GM19395 (cell line): ENCODE data around the gene TIMM10.

ENCODE experiments used
- ATAC-seq: cut with Tn5 transposase; IDR thresholded peaks from one replicate; pipeline ENCODE4 v1.9.1; 2021; ENCODE audit warnings: mild to moderate bottlenecking, moderate library complexity; ENCODE audit not compliant: unreplicated experiment

The TIMM10 gene

GRCh38 chr11:57508341-57509170, 22.0 kb downstream of the TIMM10 start:
- no peak for ATAC-seq

- ATAC-seq = no peak
These were observed 24.0 kb downstream of the TIMM10 start for GRCh38 chr11:57506522-57506921.

GRCh38 chr11:57504511-57504910, 26.0 kb downstream of the TIMM10 start:
- ATAC-seq = no peak

GRCh38 chr11:57502870-57503269, 27.7 kb downstream of the TIMM10 start:
- no peak for ATAC-seq

- ATAC-seq = no peak
These were observed 28.2 kb downstream of the TIMM10 start for GRCh38 chr11:57502376-57502775.

DNA sequence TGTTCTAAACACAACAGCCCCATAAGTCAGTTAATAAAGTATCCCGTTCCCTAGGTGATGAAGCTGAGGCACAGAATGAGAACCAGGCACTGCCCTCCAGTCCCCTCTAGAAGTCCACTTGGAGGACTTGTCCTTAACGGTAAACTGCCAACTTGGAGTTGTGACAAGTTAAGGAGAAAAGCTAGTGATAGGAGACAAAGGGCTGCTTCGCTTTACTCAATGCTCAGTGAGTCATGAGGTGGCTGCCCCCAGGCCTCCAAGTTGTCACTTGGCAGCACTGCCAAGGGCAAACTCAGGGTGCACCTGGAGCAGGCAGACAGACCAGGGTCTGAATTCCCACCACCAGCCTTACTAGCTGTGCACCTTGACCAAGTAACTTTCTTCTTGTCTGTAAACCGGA, 28.6 kb downstream of the TIMM10 start:
- no peak for ATAC-seq

GRCh38 chr11:57500926-57501325, 29.6 kb downstream of the TIMM10 start:
- ATAC-seq = no peak

DNA sequence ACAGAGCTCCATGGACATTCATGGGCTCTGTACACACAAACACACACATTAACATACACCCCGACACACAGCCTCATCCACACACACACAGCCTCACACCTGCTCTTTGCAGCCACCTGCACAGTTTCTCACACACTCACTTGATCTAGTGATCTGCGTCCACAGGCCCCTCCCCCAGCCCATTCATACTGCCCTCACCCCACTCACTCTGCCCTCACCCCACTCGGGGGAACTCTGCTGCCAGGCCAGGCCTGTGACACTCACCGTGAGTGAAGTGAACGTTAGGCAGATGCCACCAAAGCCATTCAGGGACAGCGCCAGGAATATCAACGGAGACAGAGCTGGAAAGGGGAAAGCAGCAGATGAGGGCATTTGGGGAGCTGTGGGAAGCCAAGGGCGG, 30.0 kb downstream of the TIMM10 start:
- ATAC-seq = no peak

GRCh38 chr11:57499983-57500461, 30.5 kb downstream of the TIMM10 start:
- peak; percentile 13 for ATAC-seq

GRCh38 chr11:57499413-57499982, 31.1 kb downstream of the TIMM10 start:
- ATAC-seq = peak; percentile 100

- no peak for ATAC-seq
These were observed 32.0 kb downstream of the TIMM10 start for GRCh38 chr11:57498540-57498939.

GRCh38 chr11:57497303-57498247, 33.0 kb downstream of the TIMM10 start:
- no peak for ATAC-seq

- no peak for ATAC-seq
These were observed 34.3 kb downstream of the TIMM10 start for GRCh38 chr11:57496109-57496820.

GRCh38 chr11:57493507-57494503, 36.7 kb downstream of the TIMM10 start:
- ATAC-seq = peak; percentile 86

GRCh38 chr11:57491371-57492061, 39.0 kb downstream of the TIMM10 start:
- no peak for ATAC-seq

GRCh38 chr11:57490456-57491248, 39.9 kb downstream of the TIMM10 start:
- no peak for ATAC-seq

GRCh38 chr11:57487920-57488659, 42.5 kb downstream of the TIMM10 start:
- ATAC-seq = no peak
